Endodermal cell (in vitro differentiated cells): Measurements from ENCODE around the gene KCNA5. TPM values are rescaled to one million over a fixed set of nuclear protein-coding genes. Genes with fewer than 3 reads are reported as not detected.

Experiments used
- DNase-seq: peaks from one replicate; pipeline ENCODE4 v3.0.0-alpha.2; 2017
- H3K27ac ChIP-seq: 2 replicates; pipeline ENCODE4 v1.5.1; 2013; ENCODE audit warnings: mild to moderate bottlenecking, low read depth, low read length, moderate library complexity
- H3K27me3 ChIP-seq: 2 replicates; pipeline ENCODE4 v1.6.1; 2013; ENCODE audit warnings: mild to moderate bottlenecking, low read length, moderate library complexity; ENCODE audit not compliant: insufficient read depth, control insufficient read depth, poor library complexity, severe bottlenecking
- H3K36me3 ChIP-seq: 2 replicates; pipeline ENCODE4 v1.7.0; 2013; ENCODE audit warnings: mild to moderate bottlenecking, low read length, moderate library complexity; ENCODE audit not compliant: control insufficient read depth, insufficient read depth
- H3K4me1 ChIP-seq: one replicate; pipeline ENCODE4 v1.7.0; 2013; ENCODE audit warnings: low read length; ENCODE audit not compliant: control insufficient read depth, insufficient read depth
- H3K4me3 ChIP-seq: 2 replicates; pipeline ENCODE4 v1.5.1; 2013; ENCODE audit warnings: mild to moderate bottlenecking, low read length, moderate library complexity
- H3K9ac ChIP-seq: 2 replicates; pipeline ENCODE4 v1.6.1; 2013; ENCODE audit warnings: mild to moderate bottlenecking, low read length, moderate library complexity; ENCODE audit not compliant: poor library complexity, severe bottlenecking; ENCODE audit errors: extremely low read depth
- H3K9me3 ChIP-seq: 2 replicates; pipeline ENCODE4 v1.6.1; 2013; ENCODE audit warnings: mild to moderate bottlenecking, low read length, moderate library complexity; ENCODE audit not compliant: control insufficient read depth
- H3K27ac Mint-ChIP-seq: 2 replicates; pipeline ENCODE4 v1.8.0; 2020; ENCODE audit warnings: mixed read lengths
- H3K27me3 Mint-ChIP-seq: 2 replicates; pipeline ENCODE4 v1.8.0; 2021; ENCODE audit warnings: mild to moderate bottlenecking, mixed read lengths; ENCODE audit not compliant: insufficient read depth
- H3K36me3 Mint-ChIP-seq: 2 replicates; pipeline ENCODE4 v1.8.0; 2020; ENCODE audit warnings: low read depth, mixed read lengths
- H3K4me1 Mint-ChIP-seq: 2 replicates; pipeline ENCODE4 v1.8.0; 2020; ENCODE audit warnings: mixed read lengths
- H3K4me3 Mint-ChIP-seq: 2 replicates; pipeline ENCODE4 v1.8.0; 2020; ENCODE audit warnings: mild to moderate bottlenecking, moderate library complexity, mixed read lengths
- H3K9me3 Mint-ChIP-seq: 2 replicates; pipeline ENCODE4 v1.8.0; 2020; ENCODE audit warnings: mild to moderate bottlenecking, mixed read lengths
- WGBS, 2 experiments: methylation state at CpG; one replicate each; pipeline versions ENCODE4 v1.1.5 to v1.1.7; 2013; ENCODE audit warnings: missing lambda C conversion rate in 2 of 2, mixed read lengths in 1 of 2; ENCODE audit not compliant: insufficient coverage in 1 of 2, insufficient read length in 1 of 2; 5-methylcytosine and 5-hydroxymethylcytosine counted together
- total RNA-seq, 2 donors: library from RNA; stranded (reverse); fragmentation: NEBNext Ultra II Directional in 1 of 2; extraction: Animal tissue kit (Norgen Biotek cat#: 25700) in 1 of 2; gene quantifications; 2 replicates in 1 of 2; 3 replicates in 1 of 2; pipeline ENCODE4 v1.2.1, GENCODE V29; 2021
- TF ChIP-seq, protein P1 (sequence below): fragments of 200-600 bp; sonication (generic); conservative IDR thresholded peaks from 2 replicates; pipeline ENCODE4 v1.5.0; 2021; ENCODE audit warnings: antibody characterized with exemption, mild to moderate bottlenecking

KCNA5 gene
- total RNA-seq, 2 donors from 2014 or later: not detected

- Mint-ChIP-seq H3K4me1 (peaks cover 10% of the 10 kb centered on the region), H3K27me3 (peaks cover 64% of the 10 kb centered on the region), H3K9me3 (no peaks in the 10 kb centered on the region), H3K4me3 (no peak overlapping the region), H3K27ac (no peak overlapping the region), H3K36me3 (no peaks in the 10 kb centered on the region)
- 40 to 42% methylated on average over 1 to 4 of the region's 4 CpGs for WGBS, 2 experiments
- Histone ChIP-seq H3K9me3 (no peaks in the 10 kb centered on the region), H3K27me3 (peaks cover 52% of the 10 kb centered on the region), H3K9ac (no peak overlapping the region), H3K27ac (no peak overlapping the region), H3K36me3 (no peaks in the 10 kb centered on the region), H3K4me1 (no peaks in the 10 kb centered on the region), H3K4me3 (no peak overlapping the region)
- TF ChIP-seq, protein P1, sequence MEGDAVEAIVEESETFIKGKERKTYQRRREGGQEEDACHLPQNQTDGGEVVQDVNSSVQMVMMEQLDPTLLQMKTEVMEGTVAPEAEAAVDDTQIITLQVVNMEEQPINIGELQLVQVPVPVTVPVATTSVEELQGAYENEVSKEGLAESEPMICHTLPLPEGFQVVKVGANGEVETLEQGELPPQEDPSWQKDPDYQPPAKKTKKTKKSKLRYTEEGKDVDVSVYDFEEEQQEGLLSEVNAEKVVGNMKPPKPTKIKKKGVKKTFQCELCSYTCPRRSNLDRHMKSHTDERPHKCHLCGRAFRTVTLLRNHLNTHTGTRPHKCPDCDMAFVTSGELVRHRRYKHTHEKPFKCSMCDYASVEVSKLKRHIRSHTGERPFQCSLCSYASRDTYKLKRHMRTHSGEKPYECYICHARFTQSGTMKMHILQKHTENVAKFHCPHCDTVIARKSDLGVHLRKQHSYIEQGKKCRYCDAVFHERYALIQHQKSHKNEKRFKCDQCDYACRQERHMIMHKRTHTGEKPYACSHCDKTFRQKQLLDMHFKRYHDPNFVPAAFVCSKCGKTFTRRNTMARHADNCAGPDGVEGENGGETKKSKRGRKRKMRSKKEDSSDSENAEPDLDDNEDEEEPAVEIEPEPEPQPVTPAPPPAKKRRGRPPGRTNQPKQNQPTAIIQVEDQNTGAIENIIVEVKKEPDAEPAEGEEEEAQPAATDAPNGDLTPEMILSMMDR: no peak
- no peak for DNase-seq
Measured at GRCh38 chr12:5038781-5039311, 4.8 kb upstream of the KCNA5 start.

DNA sequence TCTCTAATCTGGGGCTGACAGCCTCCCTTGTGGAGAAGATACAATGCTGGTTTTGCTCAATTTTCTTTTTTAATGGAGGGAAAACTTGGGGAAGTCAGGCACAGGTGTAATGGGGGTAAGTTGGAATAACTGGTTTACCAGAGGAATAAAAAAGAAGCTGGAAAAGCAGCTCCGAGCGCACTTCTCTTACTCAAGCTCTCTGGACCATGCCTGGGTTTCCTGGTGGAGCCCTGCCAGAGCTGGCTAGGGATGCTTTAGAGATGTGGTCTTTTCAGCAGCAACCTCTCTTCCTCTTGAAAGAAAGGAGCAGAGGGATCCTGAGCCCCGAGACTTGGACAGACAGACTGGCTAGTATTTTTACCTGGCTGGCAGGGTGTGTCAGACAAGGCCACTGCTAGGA is 3.9 kb upstream of the KCNA5 start:
- Histone ChIP-seq H3K27ac (no peak overlapping the region), H3K9me3 (no peaks in the 10 kb centered on the region), H3K4me1 (no peaks in the 10 kb centered on the region), H3K4me3 (no peak overlapping the region), H3K27me3 (peaks cover 61% of the 10 kb centered on the region), H3K9ac (no peak overlapping the region), H3K36me3 (no peaks in the 10 kb centered on the region)
- peaks cover 10% of the 10 kb centered on the region for H3K4me1 Mint-ChIP-seq
- peaks cover 71% of the 10 kb centered on the region for H3K27me3 Mint-ChIP-seq
- H3K4me3 Mint-ChIP-seq: no peak overlapping the region
- H3K36me3 Mint-ChIP-seq: no peaks in the 10 kb centered on the region
- TF ChIP-seq, protein P1: no peak
- WGBS, 2 experiments: 95 to 100% methylated on average over 3 of the region's 3 CpGs
- no peaks in the 10 kb centered on the region for H3K9me3 Mint-ChIP-seq
- H3K27ac Mint-ChIP-seq: no peak overlapping the region
- no peak for DNase-seq

DNA sequence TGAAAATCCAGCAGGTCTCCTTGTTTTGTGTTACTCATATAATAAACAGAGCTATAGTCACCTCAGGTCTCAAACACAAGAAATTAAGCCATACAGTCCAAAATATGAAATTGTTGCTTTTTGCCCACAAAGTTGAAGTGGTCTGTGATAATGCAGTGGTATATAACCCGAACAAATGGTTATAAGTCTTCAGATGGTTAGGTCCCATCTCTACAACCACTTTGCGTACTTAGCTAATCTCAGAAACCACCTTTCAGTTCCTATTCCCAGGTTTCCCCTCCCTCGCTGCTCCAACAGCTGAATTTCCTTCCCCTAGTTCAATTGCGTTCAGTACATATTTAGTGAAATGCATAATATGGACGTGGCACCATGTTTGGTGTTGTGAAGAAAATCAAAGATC is 3.3 kb upstream of the KCNA5 start:
- WGBS, 2 experiments: 61% methylated on average over 4 of the region's 5 CpGs; no CpG with 5 or more reads in 1 of the 2 experiments
- no peak overlapping the region for H3K9ac ChIP-seq
- no peak for DNase-seq
- Mint-ChIP-seq H3K27ac (no peak overlapping the region), H3K36me3 (no peaks in the 10 kb centered on the region), H3K9me3 (peaks cover 6% of the 10 kb centered on the region), H3K4me1 (peaks cover 10% of the 10 kb centered on the region), H3K27me3 (peaks cover 77% of the 10 kb centered on the region), H3K4me3 (no peak overlapping the region)
- TF ChIP-seq, protein P1: no peak
- peaks cover 66% of the 10 kb centered on the region for H3K27me3 ChIP-seq
- no peak overlapping the region for H3K27ac ChIP-seq
- no peaks in the 10 kb centered on the region for H3K36me3 ChIP-seq
- no peaks in the 10 kb centered on the region for H3K4me1 ChIP-seq
- H3K4me3 ChIP-seq: no peak overlapping the region
- no peaks in the 10 kb centered on the region for H3K9me3 ChIP-seq
